IMR-90 (cell line): Measurements from ENCODE around the gene ACTC1. TPM values are rescaled to one million over a fixed set of nuclear protein-coding genes. Genes with fewer than 3 reads are reported as not detected.

Experiments
- ATAC-seq: fragments of 200-7000 bp; cut with Tn5 transposase; 2 replicates; pipeline ENCODE4 v1.9.1; 2020; ENCODE audit warnings: low read depth, mild to moderate bottlenecking, moderate library complexity
- BruUV-seq: library from RNA; stranded (reverse); fragments of 400-500 nt; replicated peaks from 2 replicates; lab custom pipeline; 2021; lab: Mats Ljungman, UMichigan
- CTCF ChIA-PET: fragments of 300-600 bp; formaldehyde crosslinking; extraction: SDS; loops from one replicate; lab custom pipeline; 2021; ENCODE audit warnings: antibody characterized with exemption; lab: Yijun Ruan, JAX
- POLR2A ChIA-PET: fragments of 300-600 bp; sonication (Branson Sonifier 250); formaldehyde crosslinking; loops from one replicate; lab custom pipeline; 2022; ENCODE audit warnings: antibody characterized with exemption; ENCODE audit not compliant: unreplicated experiment; lab: Charles Lee
- DNase-seq: peaks from one replicate; pipeline ENCODE4 v3.0.0; 2013
- H2AFZ ChIP-seq: replicated peaks from 2 replicates; pipeline ENCODE3; 2013; ENCODE audit warnings: low read length, mild to moderate bottlenecking; ENCODE audit not compliant: poor library complexity
- H2AK5ac ChIP-seq: 2 replicates; pipeline ENCODE4 v1.6.1; 2013; ENCODE audit warnings: low read depth, low read length, inconsistent platforms
- H2AK9ac ChIP-seq: replicated peaks from 2 replicates; pipeline ENCODE3; 2013; ENCODE audit warnings: mild to moderate bottlenecking, low read depth, low read length, moderate library complexity; ENCODE audit not compliant: poor library complexity
- H2BK120ac ChIP-seq: 2 replicates; pipeline ENCODE4 v1.6.1; 2013; ENCODE audit warnings: low read depth, low read length, inconsistent platforms
- H2BK15ac ChIP-seq: 3 replicates; pipeline ENCODE4 v1.6.1; 2013; ENCODE audit warnings: low read depth, low read length, inconsistent platforms
- H2BK20ac ChIP-seq: 2 replicates; pipeline ENCODE4 v1.6.1; 2013; ENCODE audit warnings: low read depth, mild to moderate bottlenecking, inconsistent platforms, low read length, moderate library complexity
- H2BK5ac ChIP-seq: 2 replicates; pipeline ENCODE4 v1.6.1; 2013; ENCODE audit warnings: mild to moderate bottlenecking, low read depth, low read length, inconsistent platforms; ENCODE audit not compliant: poor library complexity, severe bottlenecking
- H3K14ac ChIP-seq: replicated peaks from 2 replicates; pipeline ENCODE4 v1.6.1; 2013; ENCODE audit warnings: low read depth, low read length, inconsistent platforms
- H3K18ac ChIP-seq: 2 replicates; pipeline ENCODE4 v1.6.1; 2013; ENCODE audit warnings: low read depth, low read length, control low read depth
- H3K23ac ChIP-seq: 2 replicates; pipeline ENCODE4 v1.6.1; 2013; ENCODE audit warnings: low read depth, low read length, inconsistent platforms
- H3K27ac ChIP-seq: 2 replicates; pipeline ENCODE4 v1.5.1; 2013; ENCODE audit warnings: mild to moderate bottlenecking, control low read depth, low read length; ENCODE audit not compliant: insufficient read depth
- H3K27me3 ChIP-seq: 2 replicates; pipeline ENCODE4 v1.6.1; 2013; ENCODE audit warnings: low read length; ENCODE audit not compliant: control insufficient read depth, insufficient read depth
- H3K36me3 ChIP-seq: 2 replicates; pipeline ENCODE4 v1.6.1; 2013; ENCODE audit warnings: low read length, mixed read lengths; ENCODE audit not compliant: control insufficient read depth, insufficient read depth
- H3K4ac ChIP-seq: 2 replicates; pipeline ENCODE4 v1.6.1; 2013; ENCODE audit warnings: low read depth, low read length, inconsistent platforms
- H3K4me1 ChIP-seq: 2 replicates; pipeline ENCODE4 v1.6.1; 2013; ENCODE audit warnings: low read length, mixed read lengths; ENCODE audit not compliant: control insufficient read depth, insufficient read depth
- H3K4me2 ChIP-seq: 2 replicates; pipeline ENCODE4 v1.6.1; 2013; ENCODE audit warnings: low read depth, mild to moderate bottlenecking, control low read depth, low read length, moderate library complexity
- H3K4me3 ChIP-seq: 2 replicates; pipeline ENCODE4 v1.5.1; 2013; ENCODE audit warnings: low read depth, mild to moderate bottlenecking, control low read depth, low read length, moderate library complexity; ENCODE audit not compliant: insufficient read depth
- H3K56ac ChIP-seq: 2 replicates; pipeline ENCODE4 v1.6.1; 2013; ENCODE audit warnings: low read length, inconsistent platforms; ENCODE audit not compliant: insufficient read depth; ENCODE audit errors: extremely low read depth
- H3K79me1 ChIP-seq, 2 experiments: 2 replicates each; pipeline ENCODE4 v1.6.1; 2013; ENCODE audit warnings: low read length in 2 of 2, inconsistent platforms in 1 of 2, low read depth in 1 of 2
- H3K9ac ChIP-seq: 2 replicates; pipeline ENCODE4 v1.6.1; 2013; ENCODE audit warnings: low read depth, low read length, control low read depth
- H3K9me1 ChIP-seq: 2 replicates; pipeline ENCODE4 v1.6.1; 2013; ENCODE audit warnings: low read length, inconsistent platforms; ENCODE audit not compliant: insufficient read depth
- H3K9me3 ChIP-seq: 2 replicates; pipeline ENCODE4 v1.6.1; 2013; ENCODE audit warnings: low read length; ENCODE audit not compliant: control insufficient read depth, insufficient read depth
- H4K20me1 ChIP-seq: 2 replicates; pipeline ENCODE4 v1.6.1; 2013; ENCODE audit warnings: low read length, inconsistent platforms; ENCODE audit not compliant: insufficient read depth
- H4K5ac ChIP-seq: 2 replicates; pipeline ENCODE4 v1.6.1; 2013; ENCODE audit warnings: mild to moderate bottlenecking, low read depth, low read length, control low read depth
- H4K8ac ChIP-seq, 2 experiments: 2 replicates each; pipeline ENCODE4 v1.6.1; 2013; ENCODE audit warnings: low read depth in 2 of 2, low read length in 2 of 2, control low read depth in 1 of 2, inconsistent platforms in 1 of 2
- H4K91ac ChIP-seq: 2 replicates; pipeline ENCODE4 v1.6.1; 2013; ENCODE audit warnings: low read depth, low read length, inconsistent platforms; ENCODE audit not compliant: insufficient read depth
- NFE2L2 ChIP-seq: fragments of 150-350 bp; IDR thresholded peaks from 2 replicates; pipeline ENCODE4 v1.6.1; 2016; ENCODE audit warnings: low read depth, mild to moderate bottlenecking, low read length
- RFX5 ChIP-seq: IDR thresholded peaks from 2 replicates; pipeline ENCODE4 v1.8.0; 2012; ENCODE audit warnings: low read depth, mild to moderate bottlenecking, low read length, moderate library complexity
- dilution Hi-C: fragments of 300-500 bp; cut with HindIII; formaldehyde crosslinking; loops from one replicate; pipeline ENCODE4 v1.14.3; 2018; ENCODE audit warnings: low sequenced_read_pairs; ENCODE audit not compliant: unreplicated experiment
- in situ Hi-C: fragments of 300-500 bp; cut with MboI; formaldehyde crosslinking; loops from 3 replicates; pipeline ENCODE4 v1.14.3; 2019; ENCODE audit warnings: low sequenced_read_pairs, inconsistent platforms, mixed read lengths
- intact Hi-C: fragments of 100-400 bp; cut with micrococcal nuclease; formaldehyde crosslinking; loops from 2 replicates; pipeline ENCODE4 v1.10.0; 2022
- polyA plus RNA-seq, 3 experiments: library from polyadenylated mRNA; depleted of rRNA; stranded (reverse); fragments of >200 nt; gene quantifications; 2 replicates each; pipeline ENCODE4 v1.2.3, GENCODE V29; 2012; ENCODE audit warnings: low replicate concordance in 1 of 3
- total RNA-seq: library from RNA; depleted of rRNA; stranded (reverse); fragments of >200 nt; gene quantifications from 2 replicates; pipeline ENCODE4 v1.2.3, GENCODE V29; 2012

ACTC1 gene
- total and polyA plus RNA-seq, 2 of the 4 experiments (the other 2 are of a cell fraction) = 1.1 to 2.8 TPM

DNA sequence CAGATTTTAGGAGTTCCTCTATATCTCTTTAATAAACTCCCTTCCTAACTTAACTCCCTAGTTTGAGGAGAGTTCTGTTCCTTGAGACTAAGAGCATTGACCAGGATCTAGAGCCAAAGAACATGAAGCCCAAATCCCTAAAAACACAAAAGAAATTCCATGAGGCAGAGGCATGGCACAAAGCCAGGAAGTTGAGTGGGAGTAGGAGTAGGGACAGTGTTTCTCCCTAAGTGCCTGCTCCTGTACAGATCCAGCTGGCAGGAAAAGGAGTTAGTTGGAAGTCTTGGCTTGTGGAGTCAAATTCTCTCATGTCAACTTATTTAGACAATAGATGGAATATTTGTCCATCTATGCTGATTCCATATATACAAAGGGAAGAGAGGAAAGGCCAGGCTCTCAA lies 11.4 kb downstream of the ACTC1 start:
- TF ChIP-seq RFX5 = no peak
- TF ChIP-seq NFE2L2 = no peak
- Histone ChIP-seq H3K18ac (no peak overlapping the region), H3K27ac (no peak overlapping the region), H3K23ac (no peak overlapping the region), H2BK5ac (no peak overlapping the region), H4K20me1 (no peaks in the 10 kb centered on the region), H2BK120ac (no peak overlapping the region), H3K4me1 (no peaks in the 10 kb centered on the region), H3K4me3 (no peak overlapping the region), H4K5ac (no peak overlapping the region), H3K56ac (no peak overlapping the region), H3K9ac (no peak overlapping the region), H2AK9ac (no peak overlapping the region), H2BK20ac (no peak overlapping the region), H3K9me1 (no peaks in the 10 kb centered on the region), H2AK5ac (no peak overlapping the region), H3K14ac (no peak overlapping the region), H3K36me3 (no peaks in the 10 kb centered on the region), H3K4ac (no peak overlapping the region), H4K8ac (no peak overlapping the region), H3K79me1 (no peaks in the 10 kb centered on the region), H2BK15ac (no peak overlapping the region), H4K91ac (no peak overlapping the region), H3K4me2 (no peak overlapping the region), H3K27me3 (peaks cover 15% of the 10 kb centered on the region), H3K9me3 (no peaks in the 10 kb centered on the region; the same call in 1 of the 2 replicates), H2AFZ (no peak overlapping the region)
- in situ Hi-C loops (no loop called here), dilution Hi-C loops (no loop called here), intact Hi-C loops (loop anchor here (5.0 kb wide), 1 partner anchor 37 kb away; no protein-coding TSS in a partner anchor)
- no TSS peak for BruUV-seq
- ATAC-seq (no peak), DNase-seq (no peak)
- POLR2A ChIA-PET = no interaction called here
- CTCF ChIA-PET = interaction anchor here (1.4 kb wide), 1 partner anchor 10 kb away, joined by 3 read pairs; no protein-coding TSS in a partner anchor
